Hematopoietic multipotent progenitor cell (in vitro differentiated cells): ENCODE data around the gene PYDC1. TPM values are rescaled to one million over a fixed set of nuclear protein-coding genes. Genes with fewer than 3 reads are reported as not detected.
"Not testable (repeated sequence)": the region's sequence is repeated elsewhere in the genome, so short reads cannot be mapped to it uniquely, and the experiment has no call there.

Experiments
- DNase-seq, 3 donors: peaks; one replicate each; pipeline ENCODE4 v3.0.0-alpha.2; 2011 to 2015; ENCODE audit warnings: low read depth in 2 of 3, low spot score in 2 of 3
- small RNA-seq: library from RNA; depleted of rRNA; stranded (forward); fragments of <200 nt; gene quantifications from one replicate; pipeline ENCODE3, GENCODE V24; 2012
- total RNA-seq: library from RNA; depleted of rRNA; stranded (reverse); fragments of >200 nt; gene quantifications from one replicate; pipeline ENCODE4 v1.2.3, GENCODE V29; 2012

PYDC1 gene
- total RNA-seq, 1 donor, result not detected

- DNase-seq, result no peak
These were observed 33.2 kb downstream of the PYDC1 start for GRCh38 chr16:31183432-31184428.

GRCh38 chr16:31182391-31182790 lies 34.5 kb downstream of the PYDC1 start:
- no peak for DNase-seq

DNA sequence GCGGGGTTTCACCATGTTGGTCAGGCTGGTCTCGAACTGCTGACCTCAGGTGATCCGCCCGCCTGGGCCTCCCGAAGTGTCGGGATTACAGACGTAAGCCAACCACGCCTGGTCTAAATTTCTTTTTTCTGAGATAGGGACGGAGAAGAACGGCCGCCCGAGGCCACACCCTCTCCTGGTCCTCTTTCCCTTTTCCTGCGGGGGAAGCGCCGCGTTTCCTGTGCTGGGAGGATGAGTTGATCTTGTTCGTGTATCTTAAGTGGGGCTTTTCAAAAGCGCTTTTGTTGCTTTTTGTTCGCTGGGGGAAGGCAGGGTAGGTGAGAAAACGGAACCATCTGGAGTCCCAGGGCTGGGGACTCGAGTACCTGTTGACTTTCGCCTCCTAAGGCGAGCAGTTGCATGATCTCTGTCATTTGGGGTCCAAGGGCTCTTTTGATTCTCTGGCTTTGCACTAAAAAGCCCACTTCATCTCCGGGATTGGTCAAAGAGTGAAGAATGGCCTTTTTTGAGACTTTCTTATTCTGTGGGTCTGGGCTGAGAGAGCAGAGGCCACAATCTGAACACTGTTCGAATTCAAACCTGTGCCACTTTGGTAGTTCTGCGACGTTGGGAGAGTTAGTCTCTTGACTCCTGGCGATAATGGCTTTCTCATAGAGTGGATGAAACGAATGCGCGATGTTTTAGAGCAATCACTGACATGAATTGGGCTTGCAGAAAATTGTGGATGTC lies 35.7 kb downstream of the PYDC1 start:
- no peak for DNase-seq

DNA sequence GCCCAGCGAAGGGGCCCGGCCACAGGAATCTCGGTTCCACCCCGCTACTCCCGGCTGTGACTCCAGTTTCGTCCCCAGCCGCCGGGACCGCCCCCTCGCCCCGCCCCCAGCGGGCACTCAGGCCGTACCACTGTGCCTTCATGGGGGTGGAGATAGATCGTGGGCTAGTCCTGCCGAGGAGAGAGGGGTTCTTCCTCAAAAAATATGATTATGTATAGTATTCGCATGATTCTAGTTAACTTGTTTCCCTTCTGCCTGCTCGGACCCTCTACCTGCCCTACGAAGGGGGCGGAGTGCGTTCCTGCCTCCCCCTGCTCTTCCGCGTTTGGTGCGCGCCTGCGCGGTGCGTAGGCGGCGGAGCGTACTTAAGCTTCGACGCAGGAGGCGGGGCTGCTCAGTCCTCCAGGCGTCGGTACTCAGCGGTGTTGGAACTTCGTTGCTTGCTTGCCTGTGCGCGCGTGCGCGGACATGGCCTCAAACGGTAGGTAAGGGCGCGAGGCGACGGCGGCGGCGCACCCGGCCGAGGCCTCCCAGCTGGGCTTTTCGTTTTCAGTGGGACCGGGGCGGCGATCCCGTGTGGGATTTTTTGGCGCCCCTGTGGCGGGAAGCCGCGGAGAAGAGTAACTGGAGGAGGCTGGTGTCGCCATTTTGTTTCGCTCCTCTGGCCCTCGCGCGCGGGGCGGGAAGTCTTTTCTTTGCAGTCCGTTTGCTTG lies 37.0 kb downstream of the PYDC1 start, which contains the start of gene FUS:
Gene FUS, plus strand, starts transcription at position 393 of the 713 bp plus-strand sequence. Its CDS starts 76 bp downstream, at position 469.
- DNase-seq, result peak; percentile 92 to 100 (median 94)

- DNase-seq, result no peak
These were observed 37.7 kb downstream of the PYDC1 start for GRCh38 chr16:31179219-31179746.

- DNase-seq, result peak in 2 of 3 donors; percentile 67 to 76
These were observed 39.8 kb downstream of the PYDC1 start for GRCh38 chr16:31177136-31177535.

DNA sequence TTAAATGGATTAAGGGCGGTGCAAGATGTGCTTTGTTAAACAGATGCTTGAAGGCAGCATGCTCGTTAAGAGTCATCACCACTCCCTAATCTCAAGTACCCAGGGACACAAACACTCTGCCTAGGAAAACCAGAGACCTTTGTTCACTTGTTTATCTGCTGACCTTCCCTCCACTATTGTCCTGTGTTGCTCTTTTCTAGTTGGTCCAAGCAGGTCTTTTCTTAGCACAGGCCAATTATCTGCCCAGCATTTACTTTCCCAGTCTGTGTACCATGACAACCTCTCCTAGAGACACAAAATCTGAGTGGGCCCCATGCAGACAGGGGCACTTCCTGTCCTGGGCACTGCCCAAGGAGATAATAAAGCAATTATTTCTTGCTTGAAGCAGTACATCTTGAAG lies 46.9 kb downstream of the PYDC1 start:
- DNase-seq, result not testable (repeated sequence)

DNA sequence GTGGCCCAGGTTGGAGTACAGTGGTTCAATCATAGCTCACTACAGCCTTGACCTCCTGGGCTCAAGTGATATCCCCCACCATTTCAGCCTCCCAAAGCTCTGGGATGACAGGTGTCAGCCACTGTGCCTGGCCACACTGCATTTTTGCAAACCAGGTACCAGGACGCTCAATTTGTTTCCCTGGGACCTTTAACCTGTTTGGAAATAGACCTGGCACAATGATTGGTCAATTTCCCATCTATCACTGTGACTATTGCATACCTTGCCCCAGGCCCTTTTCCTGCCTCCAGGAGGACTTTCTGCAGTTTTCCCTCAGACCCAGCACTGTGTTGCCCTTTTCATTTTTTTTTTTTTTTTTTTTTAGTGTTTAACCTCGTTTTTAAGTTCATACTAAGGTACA lies 48.1 kb downstream of the PYDC1 start:
- DNase-seq, result no peak

GRCh38 chr16:31167315-31167714 lies 49.6 kb downstream of the PYDC1 start:
- no peak for DNase-seq

Small RNA genes lying within 50 kb of the gene (small RNA-seq; reads per million reads assigned to genes)
- not detected for gene NDUFA3P6

Other genes with a start within 250 kb of the PYDC1 start
- 19.9 TPM for gene HSD3B7, start 231.9 kb downstream of the PYDC1 start, total RNA-seq
- 1.1 TPM for gene STX1B, start 206.5 kb downstream of the PYDC1 start, total RNA-seq
- 49.0 TPM for gene STX4, start 183.6 kb downstream of the PYDC1 start, total RNA-seq
- 10.8 TPM for gene ZNF668, start 142.9 kb downstream of the PYDC1 start, total RNA-seq
- 40.4 TPM for gene ZNF646, start 142.7 kb downstream of the PYDC1 start, total RNA-seq
- 1.6 TPM for gene PRSS53, start 128.2 kb downstream of the PYDC1 start, total RNA-seq
- 116 TPM for gene VKORC1, start 122.3 kb downstream of the PYDC1 start, total RNA-seq
- gene BCKDK, start 108.7 kb downstream of the PYDC1 start, total RNA-seq, result 52.5 TPM
- gene KAT8, start 99.5 kb downstream of the PYDC1 start, total RNA-seq, result 78.9 TPM
- gene PRSS8, start 81.4 kb downstream of the PYDC1 start, total RNA-seq, result not detected
- 1.1 TPM for gene PRSS36, start 67.1 kb downstream of the PYDC1 start, total RNA-seq
- 104 TPM for gene FUS, start 37.0 kb downstream of the PYDC1 start, total RNA-seq
- 238 TPM for gene PYCARD, start 14.4 kb downstream of the PYDC1 start, total RNA-seq
- gene TRIM72, start 3.0 kb downstream of the PYDC1 start, total RNA-seq, result under 0.01 TPM
- 6.2 TPM for gene ITGAM, start 42.8 kb upstream of the PYDC1 start, total RNA-seq
- gene ITGAX, start 138.0 kb upstream of the PYDC1 start, total RNA-seq, result 18.6 TPM
- not detected for gene ITGAD, start 176.2 kb upstream of the PYDC1 start, total RNA-seq
- not detected for gene COX6A2, start 211.2 kb upstream of the PYDC1 start, total RNA-seq
- 1.1 TPM for gene ZNF843, start 225.7 kb upstream of the PYDC1 start, total RNA-seq
- 39.3 TPM for gene ARMC5, start 242.4 kb upstream of the PYDC1 start, total RNA-seq